Activated CD4-positive, alpha-beta memory T cell treated with anti-CD3 and anti-CD28 coated beads, Interleukin-2, amount 10 ng/mL, durations not matched to agents 7 days and 5 days (primary cell): ENCODE measurements around the gene ITPR1. TPM values are rescaled to one million over a fixed set of nuclear protein-coding genes. Genes with fewer than 3 reads are reported as not detected.
A peak's percentile ranks its signal among the peaks of the same experiment; 100 is the strongest.

Source experiments
- CTCF ChIA-PET: fragments of 350-600 bp; sonication (Branson Sonifier 250); formaldehyde crosslinking; loops from one replicate; lab custom pipeline; 2021; ENCODE audit warnings: antibody characterized with exemption, inconsistent platforms; lab: Charles Lee
- POLR2A ChIA-PET: fragments of 350-600 bp; sonication (Branson Sonifier 250); formaldehyde crosslinking; loops from one replicate; lab custom pipeline; 2021; ENCODE audit warnings: antibody characterized with exemption; lab: Charles Lee
- DNase-seq: peaks from one replicate; pipeline ENCODE4 v3.0.0-alpha.2; 2020
- H3K27ac Mint-ChIP-seq: one replicate; pipeline ENCODE4 v1.8.0; 2021; ENCODE audit warnings: mild to moderate bottlenecking, mixed read lengths
- H3K27me3 Mint-ChIP-seq: one replicate; pipeline ENCODE4 v1.8.0; 2021; ENCODE audit warnings: mixed read lengths
- H3K36me3 Mint-ChIP-seq: one replicate; pipeline ENCODE4 v1.8.0; 2021; ENCODE audit warnings: low read depth, mixed read lengths
- H3K4me1 Mint-ChIP-seq: one replicate; pipeline ENCODE4 v1.8.0; 2021; ENCODE audit warnings: mixed read lengths
- H3K4me3 Mint-ChIP-seq: one replicate; pipeline ENCODE4 v1.8.0; 2021; ENCODE audit warnings: mild to moderate bottlenecking, mixed read lengths
- H3K9me3 Mint-ChIP-seq: one replicate; pipeline ENCODE4 v1.8.0; 2021; ENCODE audit warnings: mixed read lengths
- total RNA-seq, 2 experiments: library from RNA; stranded (reverse); gene quantifications; one replicate each; pipeline ENCODE4 v1.2.3, GENCODE V29; 2021

The ITPR1 gene
- total RNA-seq, 2 experiments from 2014 or later: 59.6 to 64.3 TPM

GRCh38 chr3:4734454-4734853, 241.3 kb downstream of the ITPR1 start:
- no peaks in the 10 kb centered on the region for H3K27me3 Mint-ChIP-seq

GRCh38 chr3:4735243-4735642, 242.1 kb downstream of the ITPR1 start:
- POLR2A ChIA-PET: interaction anchor here (1.3 to 9.6 kb wide), 5 partner anchors 9 to 282 kb away, joined by 3 to 107 read pairs (median 6); partner anchors contain the start of gene BHLHE40

More at GRCh38 chr3:4734454-4734853, 241.3 kb downstream of the ITPR1 start:
- Mint-ChIP-seq H3K4me3 (no peak overlapping the region), H3K9me3 (peaks cover 11% of the 10 kb centered on the region), H3K36me3 (peaks cover 69% of the 10 kb centered on the region), H3K4me1 (peaks cover 62% of the 10 kb centered on the region), H3K27ac (no peak overlapping the region)
- no peak for DNase-seq
- POLR2A ChIA-PET: interaction anchor here (0.9 to 9.6 kb wide), 6 partner anchors 87 to 283 kb away, joined by 3 to 107 read pairs (median 4); partner anchors contain the start of gene BHLHE40
- CTCF ChIA-PET: interaction anchor here (0.8 to 3.6 kb wide), 7 partner anchors 8 to 245 kb away, joined by 3 to 15 read pairs (median 7); partner anchors contain the start of gene BHLHE40

GRCh38 chr3:4736284-4736861, 243.2 kb downstream of the ITPR1 start:
- ChIA-PET POLR2A (interaction anchor here (0.7 to 9.6 kb wide), 6 partner anchors 13 to 281 kb away, joined by 3 to 107 read pairs (median 5); partner anchors contain the start of gene BHLHE40), CTCF (interaction anchor here (0.9 to 1.1 kb wide), 2 partner anchors 10 to 244 kb away, joined by 3 to 4 read pairs; no protein-coding TSS in a partner anchor)
- Mint-ChIP-seq H3K27me3 (no peaks in the 10 kb centered on the region), H3K4me1 (peaks cover 82% of the 10 kb centered on the region), H3K9me3 (peaks cover 12% of the 10 kb centered on the region), H3K4me3 (peak overlapping the region; percentile 14), H3K27ac (peak overlapping the region; percentile 87), H3K36me3 (peaks cover 80% of the 10 kb centered on the region)
- no peak for DNase-seq

More at GRCh38 chr3:4735243-4735642, 242.1 kb downstream of the ITPR1 start:
- CTCF ChIA-PET: interaction anchor here (0.8 to 3.6 kb wide), 7 partner anchors 9 to 244 kb away, joined by 3 to 15 read pairs (median 7); partner anchors contain the start of gene BHLHE40
- no peak overlapping the region for H3K4me3 Mint-ChIP-seq
- H3K4me1 Mint-ChIP-seq: peaks cover 70% of the 10 kb centered on the region
- no peaks in the 10 kb centered on the region for H3K27me3 Mint-ChIP-seq
- DNase-seq: no peak
- H3K36me3 Mint-ChIP-seq: peaks cover 76% of the 10 kb centered on the region
- H3K27ac Mint-ChIP-seq: no peak overlapping the region
- H3K9me3 Mint-ChIP-seq: peaks cover 12% of the 10 kb centered on the region

GRCh38 chr3:4738737-4739274, 245.7 kb downstream of the ITPR1 start:
- H3K27ac Mint-ChIP-seq: peak overlapping the region; percentile 87
- H3K27me3 Mint-ChIP-seq: no peaks in the 10 kb centered on the region
- POLR2A ChIA-PET: interaction anchor here (0.6 to 9.6 kb wide), 18 partner anchors 9 to 278 kb away, joined by 3 to 107 read pairs (median 6); partner anchors contain the start of gene BHLHE40
- H3K36me3 Mint-ChIP-seq: peaks cover 68% of the 10 kb centered on the region
- peaks cover 88% of the 10 kb centered on the region for H3K4me1 Mint-ChIP-seq
- CTCF ChIA-PET: interaction anchor here (1.0 to 2.3 kb wide), 9 partner anchors 13 to 246 kb away, joined by 3 to 16 read pairs (median 6); no protein-coding TSS in a partner anchor
- DNase-seq: no peak
- peaks cover 12% of the 10 kb centered on the region for H3K9me3 Mint-ChIP-seq
- H3K4me3 Mint-ChIP-seq: no peak overlapping the region

GRCh38 chr3:4739289-4740236, 246.4 kb downstream of the ITPR1 start:
- peak overlapping the region; percentile 87 for H3K27ac Mint-ChIP-seq
- H3K27me3 Mint-ChIP-seq: no peaks in the 10 kb centered on the region
- peaks cover 64% of the 10 kb centered on the region for H3K36me3 Mint-ChIP-seq
- H3K4me1 Mint-ChIP-seq: peaks cover 82% of the 10 kb centered on the region
- peak; percentile 66 for DNase-seq
- POLR2A ChIA-PET: interaction anchor here (0.6 to 9.6 kb wide), 27 partner anchors 9 to 283 kb away, joined by 3 to 107 read pairs (median 4); partner anchors contain the start of gene BHLHE40
- peaks cover 12% of the 10 kb centered on the region for H3K9me3 Mint-ChIP-seq
- CTCF ChIA-PET: interaction anchor here (0.8 to 2.3 kb wide), 12 partner anchors 11 to 247 kb away, joined by 3 to 16 read pairs (median 4); no protein-coding TSS in a partner anchor
- H3K4me3 Mint-ChIP-seq: peak overlapping the region; percentile 28

GRCh38 chr3:4740397-4741105, 247.4 kb downstream of the ITPR1 start:
- ChIA-PET CTCF (interaction anchor here (1.0 to 2.3 kb wide), 8 partner anchors 10 to 243 kb away, joined by 3 to 16 read pairs (median 6); no protein-coding TSS in a partner anchor), POLR2A (interaction anchor here (0.8 to 9.6 kb wide), 18 partner anchors 12 to 282 kb away, joined by 3 to 107 read pairs (median 5); partner anchors contain the start of gene BHLHE40)
- Mint-ChIP-seq H3K4me3 (no peak overlapping the region), H3K36me3 (peaks cover 61% of the 10 kb centered on the region), H3K27ac (peak overlapping the region; percentile 87), H3K4me1 (peaks cover 76% of the 10 kb centered on the region), H3K9me3 (peaks cover 12% of the 10 kb centered on the region), H3K27me3 (no peaks in the 10 kb centered on the region)
- DNase-seq: no peak

- Mint-ChIP-seq H3K36me3 (peaks cover 62% of the 10 kb centered on the region), H3K4me1 (peaks cover 76% of the 10 kb centered on the region), H3K4me3 (no peak overlapping the region), H3K9me3 (peaks cover 12% of the 10 kb centered on the region), H3K27me3 (no peaks in the 10 kb centered on the region), H3K27ac (peak overlapping the region; percentile 87)
- POLR2A ChIA-PET: interaction anchor here (0.9 to 1.9 kb wide), 4 partner anchors 11 to 238 kb away, joined by 3 to 7 read pairs (median 6); partner anchors contain the start of gene BHLHE40
- DNase-seq: no peak
- CTCF ChIA-PET: no interaction called here
Observed at GRCh38 chr3:4741106-4741403, 247.9 kb downstream of the ITPR1 start.

- DNase-seq: peak; percentile 38
- Mint-ChIP-seq H3K4me3 (no peak overlapping the region), H3K4me1 (peaks cover 70% of the 10 kb centered on the region), H3K27me3 (no peaks in the 10 kb centered on the region), H3K9me3 (peaks cover 10% of the 10 kb centered on the region), H3K27ac (peak overlapping the region; percentile 87), H3K36me3 (peaks cover 62% of the 10 kb centered on the region)
- POLR2A ChIA-PET: interaction anchor here (0.9 to 1.9 kb wide), 4 partner anchors 10 to 237 kb away, joined by 3 to 7 read pairs (median 6); partner anchors contain the start of gene BHLHE40
- CTCF ChIA-PET: interaction anchor here (2.0 kb wide), 1 partner anchor 80 kb away, joined by 5 read pairs; no protein-coding TSS in a partner anchor
Observed at GRCh38 chr3:4741404-4742307, 248.5 kb downstream of the ITPR1 start.

GRCh38 chr3:4742359-4742758, 249.2 kb downstream of the ITPR1 start:
- POLR2A ChIA-PET: interaction anchor here (1.5 to 1.9 kb wide), 3 partner anchors 79 to 237 kb away, joined by 5 to 7 read pairs (median 6); partner anchors contain the start of gene BHLHE40
- Mint-ChIP-seq H3K27ac (peak overlapping the region; percentile 16), H3K4me1 (peaks cover 63% of the 10 kb centered on the region)

GRCh38 chr3:4743371-4743770, 250.2 kb downstream of the ITPR1 start:
- H3K4me1 Mint-ChIP-seq: peaks cover 53% of the 10 kb centered on the region
- no peak for DNase-seq
- no peak overlapping the region for H3K4me3 Mint-ChIP-seq
- no peak overlapping the region for H3K27ac Mint-ChIP-seq
- H3K36me3 Mint-ChIP-seq: peaks cover 57% of the 10 kb centered on the region
- ChIA-PET POLR2A (interaction anchor here (0.9 to 1.2 kb wide), 2 partner anchors 91 to 235 kb away, joined by 3 read pairs; partner anchors contain the start of gene BHLHE40), CTCF (interaction anchor here (1.6 to 2.0 kb wide), 2 partner anchors 9 to 79 kb away, joined by 3 to 5 read pairs; no protein-coding TSS in a partner anchor)
- peaks cover 6% of the 10 kb centered on the region for H3K9me3 Mint-ChIP-seq
- H3K27me3 Mint-ChIP-seq: no peaks in the 10 kb centered on the region

More at GRCh38 chr3:4742359-4742758, 249.2 kb downstream of the ITPR1 start:
- H3K27me3 Mint-ChIP-seq: no peaks in the 10 kb centered on the region
- CTCF ChIA-PET: interaction anchor here (2.0 kb wide), 1 partner anchor 80 kb away, joined by 5 read pairs; no protein-coding TSS in a partner anchor
- no peak overlapping the region for H3K4me3 Mint-ChIP-seq
- no peak for DNase-seq
- H3K9me3 Mint-ChIP-seq: peaks cover 10% of the 10 kb centered on the region
- peaks cover 62% of the 10 kb centered on the region for H3K36me3 Mint-ChIP-seq
